CD14-positive monocyte (primary cell): ENCODE data around the gene PCSK7. TPM values are rescaled to one million over a fixed set of nuclear protein-coding genes. Genes with fewer than 3 reads are reported as not detected.

ENCODE experiments used
- DNase-seq, 3 donors: peaks; one replicate each; pipeline ENCODE4 v3.0.0-alpha.2; 2011 to 2022
- H2AFZ ChIP-seq: 2 replicates; pipeline ENCODE4 v1.6.0; 2012; ENCODE audit warnings: mild to moderate bottlenecking, low read depth, low read length, inconsistent platforms; ENCODE audit not compliant: insufficient read depth, poor library complexity, severe bottlenecking
- H3K27ac ChIP-seq, 2 donors: 1 replicate in 1 of 2; 2 replicates in 1 of 2; pipeline ENCODE4 v1.5.1; 2012 to 2013; ENCODE audit warnings: low read length in 2 of 2, control low read depth in 1 of 2, inconsistent platforms in 1 of 2, low read depth in 1 of 2, mild to moderate bottlenecking in 1 of 2
- H3K27me3 ChIP-seq, 2 donors: one replicate each; pipeline versions ENCODE4 v1.6.0 to v1.6.1; 2011 to 2013; ENCODE audit warnings: low read length in 2 of 2; ENCODE audit not compliant: control insufficient read depth in 2 of 2, insufficient read depth in 2 of 2
- H3K36me3 ChIP-seq, 2 donors: replicated peaks in 1 of 2; 1 replicate in 1 of 2; 2 replicates in 1 of 2; pipeline versions ENCODE4 v1.5.1 to v1.6.1; 2012 to 2013; ENCODE audit warnings: low read length in 2 of 2, control low read depth in 1 of 2, inconsistent platforms in 1 of 2, mild to moderate bottlenecking in 1 of 2; ENCODE audit not compliant: insufficient read depth in 2 of 2, control insufficient read depth in 1 of 2
- H3K4me1 ChIP-seq, 2 donors: 1 replicate in 1 of 2; 2 replicates in 1 of 2; pipeline versions ENCODE4 v1.5.1 to v1.6.1; 2012 to 2013; ENCODE audit warnings: low read length in 2 of 2, control low read depth in 1 of 2, inconsistent platforms in 1 of 2, mild to moderate bottlenecking in 1 of 2, moderate library complexity in 1 of 2; ENCODE audit not compliant: insufficient read depth in 2 of 2, control insufficient read depth in 1 of 2
- H3K4me2 ChIP-seq: replicated peaks from 2 replicates; pipeline ENCODE3; 2012; ENCODE audit warnings: low read length, moderate library complexity, mild to moderate bottlenecking; ENCODE audit not compliant: poor library complexity, severe bottlenecking; ENCODE audit errors: extremely low read depth
- H3K4me3 ChIP-seq, 3 experiments: fragments of 200-600 bp in 1 of 3; sonication (generic) in 1 of 3; replicated peaks in 1 of 3; 1 replicate in 2 of 3; 2 replicates in 1 of 3; pipeline ENCODE4 v1.5.1; 2011 to 2013; ENCODE audit warnings: low read length in 3 of 3, mild to moderate bottlenecking in 3 of 3, control low read depth in 2 of 3, low read depth in 2 of 3, inconsistent platforms in 1 of 3, moderate library complexity in 1 of 3
- H3K79me2 ChIP-seq: 2 replicates; pipeline ENCODE4 v1.6.0; 2012; ENCODE audit warnings: mild to moderate bottlenecking, control low read depth, inconsistent platforms, low read length, moderate library complexity; ENCODE audit not compliant: insufficient read depth
- H3K9ac ChIP-seq: 2 replicates; pipeline ENCODE4 v1.6.0; 2017; ENCODE audit warnings: low read length, mild to moderate bottlenecking; ENCODE audit not compliant: insufficient read depth, poor library complexity, severe bottlenecking
- H3K9me3 ChIP-seq, 2 donors: replicated peaks in 1 of 2; 1 replicate in 1 of 2; 2 replicates in 1 of 2; pipeline versions ENCODE4 v1.5.1 to v1.6.1; 2012 to 2013; ENCODE audit warnings: low read length in 2 of 2, control low read depth in 1 of 2; ENCODE audit not compliant: control insufficient read depth in 1 of 2, insufficient read depth in 1 of 2
- H4K20me1 ChIP-seq: 2 replicates; pipeline ENCODE4 v1.6.0; 2012; ENCODE audit warnings: mild to moderate bottlenecking, low read length, control low read depth, moderate library complexity; ENCODE audit not compliant: insufficient read depth
- H3K27ac Mint-ChIP-seq, 7 donors: one replicate each; pipeline ENCODE4 v1.8.0; 2020; ENCODE audit warnings: mild to moderate bottlenecking in 7 of 7, mixed read lengths in 7 of 7, moderate library complexity in 6 of 7, inconsistent platforms in 2 of 7
- H3K27me3 Mint-ChIP-seq, 3 donors: one replicate each; pipeline ENCODE4 v1.8.0; 2021 to 2022; ENCODE audit warnings: low read depth in 3 of 3, mild to moderate bottlenecking in 3 of 3, mixed read lengths in 3 of 3, moderate library complexity in 3 of 3, inconsistent platforms in 1 of 3
- H3K36me3 Mint-ChIP-seq, 2 donors: one replicate each; pipeline ENCODE4 v1.8.0; 2020; ENCODE audit warnings: mixed read lengths in 2 of 2, inconsistent platforms in 1 of 2, mild to moderate bottlenecking in 1 of 2
- H3K4me1 Mint-ChIP-seq: one replicate; pipeline ENCODE4 v1.8.0; 2020; ENCODE audit warnings: mild to moderate bottlenecking, mixed read lengths
- H3K4me3 Mint-ChIP-seq, 2 donors: one replicate each; pipeline ENCODE4 v1.8.0; 2020; ENCODE audit warnings: mild to moderate bottlenecking in 2 of 2, mixed read lengths in 2 of 2, moderate library complexity in 1 of 2
- H3K9me3 Mint-ChIP-seq, 7 donors: one replicate each; pipeline ENCODE4 v1.8.0; 2020 to 2022; ENCODE audit warnings: mixed read lengths in 7 of 7, mild to moderate bottlenecking in 6 of 7, moderate library complexity in 6 of 7, inconsistent platforms in 2 of 7
- WGBS: methylation state at CpG from one replicate; pipeline ENCODE4 v1.1.5; 2013; ENCODE audit warnings: missing lambda C conversion rate; ENCODE audit not compliant: insufficient coverage; 5-methylcytosine and 5-hydroxymethylcytosine counted together
- intact Hi-C, 2 donors: fragments of 100-400 bp; cut with micrococcal nuclease; formaldehyde crosslinking; loops; one replicate each; pipeline versions ENCODE4 v1.15.0 to v1.15.1; 2023
- polyA plus RNA-seq, 3 donors: library from polyadenylated mRNA; depleted of rRNA in 1 of 3; unstranded in 2 of 3; stranded (reverse) in 1 of 3; fragments of 300-500 nt in 2 of 3; fragments of >200 nt in 1 of 3; fragmentation: Illumina TruSeq in 2 of 3; gene quantifications; 1 replicate in 2 of 3; 2 replicates in 1 of 3; pipeline ENCODE4 v1.2.3, GENCODE V29; 2012 to 2021
- TF ChIP-seq, protein P1 (sequence below): fragments of 200-600 bp; IDR thresholded peaks from one replicate; pipeline ENCODE4 v1.8.0; 2022; ENCODE audit warnings: antibody characterized with exemption, mild to moderate bottlenecking

The PCSK7 gene
- polyA plus RNA-seq, 3 donors, result 6.1 to 93.8 (median 9.5) TPM

DNA sequence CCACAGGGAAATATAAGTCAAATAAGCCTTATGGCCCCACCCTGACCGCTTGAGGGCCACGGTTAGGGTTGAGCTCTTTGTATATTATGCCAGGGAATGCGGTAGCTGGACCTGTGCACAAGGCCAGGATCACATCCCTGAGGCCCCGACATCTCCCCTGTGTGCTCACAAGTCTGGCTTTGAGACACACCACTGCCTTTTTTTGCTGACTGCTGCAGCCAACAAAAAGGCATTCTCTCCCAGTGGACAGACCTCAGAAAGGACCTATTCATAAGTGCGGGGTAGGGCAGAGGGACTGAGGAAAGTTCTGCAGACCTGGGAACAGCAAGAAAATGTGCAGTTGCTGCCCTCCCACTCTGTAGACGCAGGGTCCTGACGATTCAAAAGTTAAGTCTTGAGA is 56.8 kb downstream of the PCSK7 start:
- no peaks in the 10 kb centered on the region for H3K27me3 ChIP-seq
- H3K27ac ChIP-seq, result no peak overlapping the region
- WGBS, result 88% methylated on average over 7 of the region's 7 CpGs

DNA sequence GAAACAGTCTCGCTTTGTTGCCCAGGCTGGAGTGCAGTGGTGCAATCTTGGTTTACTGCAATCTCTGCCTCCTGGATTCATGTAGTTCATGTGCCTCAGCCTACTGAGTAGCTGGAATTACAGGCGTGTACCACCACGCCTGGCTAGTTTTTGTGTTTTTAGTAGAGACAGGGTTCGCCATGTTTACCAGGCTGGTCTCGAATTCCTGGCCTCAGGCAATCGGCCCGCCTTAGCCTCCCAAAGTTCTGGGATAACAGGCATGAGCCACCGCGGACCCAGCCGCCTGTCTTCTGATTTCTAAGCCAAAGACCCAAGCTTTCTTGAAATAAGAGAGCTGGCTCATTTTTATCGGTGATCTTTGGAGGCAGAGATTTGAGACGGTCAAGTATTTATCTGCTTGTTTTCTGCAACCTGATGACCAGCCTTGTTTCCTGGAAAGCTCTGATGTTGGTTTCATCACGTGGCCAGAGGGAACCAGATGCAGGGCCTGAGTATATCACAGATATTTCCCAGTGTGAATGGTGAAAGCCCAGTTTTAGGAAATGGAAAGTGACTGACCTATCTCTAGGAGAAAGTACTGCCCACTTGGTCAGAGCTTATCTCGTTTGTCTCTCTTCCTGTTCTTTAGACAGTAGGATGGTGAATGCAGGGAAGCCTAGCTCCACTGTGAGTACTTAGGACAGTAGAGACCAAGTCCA is 59.0 kb downstream of the PCSK7 start:
- H2AFZ ChIP-seq, result no peak overlapping the region
- no peaks in the 10 kb centered on the region for H3K9me3 ChIP-seq
- no peaks in the 10 kb centered on the region for H3K27me3 ChIP-seq
- H3K4me1 ChIP-seq, result peaks cover 0 to 4% of the 10 kb centered on the region in 2 donors
- intact Hi-C loops, result no loop called here
- Mint-ChIP-seq H3K4me1 (peaks cover 7% of the 10 kb centered on the region), H3K27ac (peak overlapping the region in 4 of 7 donors; percentile 11 to 42 (median 35)), H3K36me3 (peaks cover 28 to 43% of the 10 kb centered on the region in 2 donors), H3K9me3 (peaks cover 0 to 3% (median 0%) of the 10 kb centered on the region in 7 donors), H3K4me3 (no peak overlapping the region), H3K27me3 (no peaks in the 10 kb centered on the region)
- no peak overlapping the region for H3K4me3 ChIP-seq
- H4K20me1 ChIP-seq, result peaks cover 24% of the 10 kb centered on the region
- TF ChIP-seq, protein P1, sequence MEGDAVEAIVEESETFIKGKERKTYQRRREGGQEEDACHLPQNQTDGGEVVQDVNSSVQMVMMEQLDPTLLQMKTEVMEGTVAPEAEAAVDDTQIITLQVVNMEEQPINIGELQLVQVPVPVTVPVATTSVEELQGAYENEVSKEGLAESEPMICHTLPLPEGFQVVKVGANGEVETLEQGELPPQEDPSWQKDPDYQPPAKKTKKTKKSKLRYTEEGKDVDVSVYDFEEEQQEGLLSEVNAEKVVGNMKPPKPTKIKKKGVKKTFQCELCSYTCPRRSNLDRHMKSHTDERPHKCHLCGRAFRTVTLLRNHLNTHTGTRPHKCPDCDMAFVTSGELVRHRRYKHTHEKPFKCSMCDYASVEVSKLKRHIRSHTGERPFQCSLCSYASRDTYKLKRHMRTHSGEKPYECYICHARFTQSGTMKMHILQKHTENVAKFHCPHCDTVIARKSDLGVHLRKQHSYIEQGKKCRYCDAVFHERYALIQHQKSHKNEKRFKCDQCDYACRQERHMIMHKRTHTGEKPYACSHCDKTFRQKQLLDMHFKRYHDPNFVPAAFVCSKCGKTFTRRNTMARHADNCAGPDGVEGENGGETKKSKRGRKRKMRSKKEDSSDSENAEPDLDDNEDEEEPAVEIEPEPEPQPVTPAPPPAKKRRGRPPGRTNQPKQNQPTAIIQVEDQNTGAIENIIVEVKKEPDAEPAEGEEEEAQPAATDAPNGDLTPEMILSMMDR, result no peak
- H3K27ac ChIP-seq, result peak overlapping the region in 1 of 2 donors; percentile 18
- H3K4me2 ChIP-seq, result no peak overlapping the region
- no peak overlapping the region for H3K9ac ChIP-seq
- no peak for DNase-seq
- 91% methylated on average over 7 of the region's 14 CpGs for WGBS
- H3K36me3 ChIP-seq, result peaks cover 28 to 42% of the 10 kb centered on the region in 2 donors
- peaks cover 5% of the 10 kb centered on the region for H3K79me2 ChIP-seq

More for the DNA sequence above, 56.8 kb downstream of the PCSK7 start:
- no peak overlapping the region for H2AFZ ChIP-seq
- H3K9ac ChIP-seq, result no peak overlapping the region
- H3K9me3 ChIP-seq, result no peaks in the 10 kb centered on the region
- H3K79me2 ChIP-seq, result peaks cover 11% of the 10 kb centered on the region
- intact Hi-C loops, result no loop called here
- peaks cover 0 to 3% (median 0%) of the 10 kb centered on the region in 7 donors for H3K9me3 Mint-ChIP-seq
- TF ChIP-seq, protein P1, result no peak
- H4K20me1 ChIP-seq, result peaks cover 3% of the 10 kb centered on the region
- peaks cover 9 to 22% of the 10 kb centered on the region in 2 donors for H3K36me3 Mint-ChIP-seq
- no peak for DNase-seq
- no peak overlapping the region for H3K4me3 ChIP-seq
- no peak overlapping the region for H3K4me3 Mint-ChIP-seq
- peak overlapping the region in 1 of 7 donors; percentile 11 for H3K27ac Mint-ChIP-seq
- no peak overlapping the region for H3K4me2 ChIP-seq
- H3K36me3 ChIP-seq, result peaks cover 12 to 19% of the 10 kb centered on the region in 2 donors
- H3K4me1 ChIP-seq, result peaks cover 13 to 21% of the 10 kb centered on the region in 2 donors
- no peaks in the 10 kb centered on the region for H3K27me3 Mint-ChIP-seq
- H3K4me1 Mint-ChIP-seq, result peaks cover 20% of the 10 kb centered on the region
